Caco-2 (cell line): ENCODE data around the gene KCNIP4. TPM values are rescaled to one million over a fixed set of nuclear protein-coding genes. Genes with fewer than 3 reads are reported as not detected.

Experiments
- BruUV-seq: library from RNA; stranded (reverse); fragments of 400-500 nt; replicated peaks from 2 replicates; lab custom pipeline; 2021; lab: Mats Ljungman, UMichigan
- CTCF ChIA-PET: fragments of 300-600 bp; sonication (Branson Sonifier 250); formaldehyde crosslinking; loops from one replicate; lab custom pipeline; 2022; ENCODE audit warnings: antibody characterized with exemption; lab: Charles Lee
- POLR2A ChIA-PET: fragments of 300-600 bp; sonication (Branson Sonifier 250); formaldehyde crosslinking; loops from one replicate; lab custom pipeline; 2022; ENCODE audit warnings: antibody characterized with exemption; lab: Charles Lee
- DNase-seq, 2 experiments: peaks; one replicate each; pipeline versions ENCODE4 v3.0.0 to v3.0.0-alpha.2; 2020 to 2022
- H3K27me3 ChIP-seq: replicated peaks from 2 replicates; pipeline ENCODE4 v1.6.0; 2011; ENCODE audit warnings: low read length; ENCODE audit not compliant: control insufficient read depth, insufficient read depth
- H3K36me3 ChIP-seq: 2 replicates; pipeline ENCODE4 v1.5.1; 2011; ENCODE audit warnings: low read length; ENCODE audit not compliant: control insufficient read depth, insufficient read depth
- H3K4me1 ChIP-seq: fragments of 250-450 bp; sonication (Bioruptor Pico); 2 replicates; pipeline ENCODE4 v1.5.1; 2020; ENCODE audit warnings: mild to moderate bottlenecking
- H3K4me3 ChIP-seq: 2 replicates; pipeline ENCODE4 v1.5.1; 2011; ENCODE audit warnings: low read depth, mild to moderate bottlenecking, control low read depth, low read length
- H3K9me3 ChIP-seq: fragments of 250-450 bp; sonication (Bioruptor Pico); 2 replicates; pipeline ENCODE4 v1.5.1; 2020; ENCODE audit warnings: mild to moderate bottlenecking, moderate library complexity
- H3K27ac Mint-ChIP-seq: one replicate; pipeline ENCODE4 v1.8.0; 2022; ENCODE audit warnings: mixed read lengths; ENCODE audit not compliant: unreplicated experiment
- H3K27me3 Mint-ChIP-seq: one replicate; pipeline ENCODE4 v1.8.0; 2022; ENCODE audit warnings: mixed read lengths; ENCODE audit not compliant: insufficient read depth, unreplicated experiment
- H3K36me3 Mint-ChIP-seq: one replicate; pipeline ENCODE4 v1.8.0; 2022; ENCODE audit warnings: mild to moderate bottlenecking, mixed read lengths; ENCODE audit not compliant: insufficient read depth, unreplicated experiment
- H3K4me1 Mint-ChIP-seq: one replicate; pipeline ENCODE4 v1.8.0; 2022; ENCODE audit warnings: low read depth, mixed read lengths; ENCODE audit not compliant: unreplicated experiment
- H3K4me3 Mint-ChIP-seq: one replicate; pipeline ENCODE4 v1.8.0; 2022; ENCODE audit warnings: mild to moderate bottlenecking, moderate library complexity, mixed read lengths; ENCODE audit not compliant: unreplicated experiment
- H3K9me3 Mint-ChIP-seq: one replicate; pipeline ENCODE4 v1.8.0; 2022; ENCODE audit warnings: mixed read lengths; ENCODE audit not compliant: unreplicated experiment
- CTCF ChIP-seq, 2 experiments: fragments of 200-600 bp in 1 of 2; IDR thresholded peaks; 1 replicate in 1 of 2; 2 replicates in 1 of 2; pipeline versions ENCODE4 v1.5.1 to v1.8.0; 2011 to 2022; ENCODE audit warnings: antibody characterized with exemption in 1 of 2, control low read depth in 1 of 2, inconsistent platforms in 1 of 2, low read depth in 1 of 2, low read length in 1 of 2, mild to moderate bottlenecking in 1 of 2, moderate library complexity in 1 of 2; ENCODE audit not compliant: insufficient read depth in 1 of 2, severe bottlenecking in 1 of 2, unreplicated experiment in 1 of 2
- intact Hi-C: fragments of 100-400 bp; cut with micrococcal nuclease; formaldehyde crosslinking; loops from one replicate; pipeline ENCODE4 v1.10.0; 2022; ENCODE audit not compliant: unreplicated experiment
- total RNA-seq: library from RNA; stranded (reverse); gene quantifications from 2 replicates; pipeline ENCODE4 v1.2.3, GENCODE V29; 2022

The KCNIP4 gene
- total RNA-seq, 1 experiment from 2014 or later, result not detected

DNA sequence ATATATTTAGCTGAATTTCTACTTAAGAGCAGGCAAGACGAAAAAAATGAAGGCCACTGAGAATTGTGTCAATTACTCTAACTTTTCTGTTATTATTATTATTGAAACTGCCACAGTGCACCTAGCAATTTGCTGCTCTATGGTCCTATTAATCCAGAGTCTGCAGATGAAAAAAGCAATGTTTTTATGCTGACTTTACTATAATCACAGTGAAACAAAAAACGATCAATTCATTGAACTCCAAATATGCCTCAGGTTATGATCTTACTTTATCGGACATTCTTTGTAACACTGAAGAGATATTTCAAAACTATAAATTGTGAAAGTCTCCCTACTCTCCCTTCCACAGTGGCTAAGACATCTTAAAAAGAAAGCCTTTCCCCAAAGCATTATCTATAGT lies 474.4 kb downstream of the KCNIP4 start:
- Mint-ChIP-seq H3K27ac (no peak overlapping the region), H3K9me3 (no peaks in the 10 kb centered on the region), H3K4me1 (no peaks in the 10 kb centered on the region), H3K36me3 (no peaks in the 10 kb centered on the region), H3K27me3 (peaks cover 3% of the 10 kb centered on the region), H3K4me3 (no peak overlapping the region)
- CTCF ChIA-PET, result no interaction called here
- Histone ChIP-seq H3K4me3 (no peak overlapping the region), H3K27me3 (no peaks in the 10 kb centered on the region), H3K36me3 (no peaks in the 10 kb centered on the region), H3K4me1 (no peaks in the 10 kb centered on the region), H3K9me3 (no peaks in the 10 kb centered on the region)
- POLR2A ChIA-PET, result no interaction called here
- no peak for DNase-seq
- intact Hi-C loops, result no loop called here
- TF ChIP-seq CTCF (IDR thresholded peaks at IDR 0.05; ENCODE audit: insufficient read depth in 1 of 2, low read depth in 1 of 2, low read length in 1 of 2, severe bottlenecking in 1 of 2, unreplicated experiment in 1 of 2), result no peak
- BruUV-seq, result no TSS peak

- Histone ChIP-seq H3K9me3 (no peaks in the 10 kb centered on the region), H3K4me1 (no peaks in the 10 kb centered on the region), H3K4me3 (no peak overlapping the region), H3K27me3 (no peaks in the 10 kb centered on the region), H3K36me3 (no peaks in the 10 kb centered on the region)
- Mint-ChIP-seq H3K4me3 (no peak overlapping the region), H3K27me3 (peaks cover 3% of the 10 kb centered on the region), H3K4me1 (no peaks in the 10 kb centered on the region), H3K36me3 (no peaks in the 10 kb centered on the region), H3K9me3 (no peaks in the 10 kb centered on the region), H3K27ac (no peak overlapping the region)
- POLR2A ChIA-PET, result no interaction called here
- no peak for DNase-seq
- CTCF ChIA-PET, result interaction anchor here (0.8 kb wide), 1 partner anchor 697 kb away, joined by 3 read pairs; no protein-coding TSS in a partner anchor
- no peak for TF ChIP-seq CTCF (IDR thresholded peaks at IDR 0.05; ENCODE audit: insufficient read depth in 1 of 2, low read depth in 1 of 2, low read length in 1 of 2, severe bottlenecking in 1 of 2, unreplicated experiment in 1 of 2)
- intact Hi-C loops, result no loop called here
- BruUV-seq, result no TSS peak
Observed at GRCh38 chr4:21470535-21470934, 478.0 kb downstream of the KCNIP4 start.

GRCh38 chr4:21469438-21470300 lies 478.9 kb downstream of the KCNIP4 start:
- Mint-ChIP-seq H3K4me3 (no peak overlapping the region), H3K36me3 (no peaks in the 10 kb centered on the region), H3K9me3 (no peaks in the 10 kb centered on the region), H3K27me3 (peaks cover 3% of the 10 kb centered on the region), H3K4me1 (no peaks in the 10 kb centered on the region), H3K27ac (no peak overlapping the region)
- BruUV-seq, result no TSS peak
- Histone ChIP-seq H3K4me3 (no peak overlapping the region), H3K4me1 (no peaks in the 10 kb centered on the region), H3K27me3 (no peaks in the 10 kb centered on the region), H3K36me3 (no peaks in the 10 kb centered on the region), H3K9me3 (no peaks in the 10 kb centered on the region)
- ChIA-PET POLR2A (no interaction called here), CTCF (interaction anchor here (1.0 to 1.4 kb wide), 2 partner anchors 284 to 696 kb away, joined by 5 to 12 read pairs; no protein-coding TSS in a partner anchor)
- peak in 1 of 2 experiments; percentile 20 for DNase-seq
- intact Hi-C loops, result loop anchor here (1.0 to 10.0 kb wide), 3 partner anchors 284 to 696 kb away; no protein-coding TSS in a partner anchor
- TF ChIP-seq CTCF (IDR thresholded peaks at IDR 0.05; ENCODE audit: insufficient read depth in 1 of 2, low read depth in 1 of 2, low read length in 1 of 2, severe bottlenecking in 1 of 2, unreplicated experiment in 1 of 2), result peak; percentile 44 to 64
